Stimulated activated CD4-positive, alpha-beta T cell treated with anti-CD3 and anti-CD28 coated beads, TNF-alpha, amount 100 ng/mL, for 48 hours (primary cell): Measurements from ENCODE around the gene SEC14L5.
"Not testable (repeated sequence)": the region's sequence is repeated elsewhere in the genome, so short reads cannot be mapped to it uniquely, and the experiment has no call there.

Source experiments
- DNase-seq, 3 donors: peaks; one replicate each; pipeline ENCODE4 v3.0.0-alpha.2; 2020; ENCODE audit warnings: low read depth in 3 of 3

Gene SEC14L5

GRCh38 chr16:5036228-5037156 is 78.4 kb downstream of the SEC14L5 start:
- no peak for DNase-seq

- no peak for DNase-seq
Measured at GRCh38 chr16:5040451-5040850, 82.3 kb downstream of the SEC14L5 start.

- no peak for DNase-seq
Measured at GRCh38 chr16:5041600-5042133, 83.5 kb downstream of the SEC14L5 start.

- no peak for DNase-seq
Measured at GRCh38 chr16:5042574-5043171, 84.5 kb downstream of the SEC14L5 start.

GRCh38 chr16:5044011-5044540 is 85.9 kb downstream of the SEC14L5 start:
- no peak for DNase-seq

- DNase-seq, result not testable (repeated sequence)
Measured at GRCh38 chr16:5044581-5044980, 86.5 kb downstream of the SEC14L5 start.

- no peak for DNase-seq
Measured at GRCh38 chr16:5045499-5046115, 87.5 kb downstream of the SEC14L5 start.

GRCh38 chr16:5046914-5047313 is 88.8 kb downstream of the SEC14L5 start:
- no peak for DNase-seq

GRCh38 chr16:5054876-5055865 is 97.0 kb downstream of the SEC14L5 start:
- DNase-seq, result no peak

- DNase-seq, result peak in 2 of 3 donors; percentile 18 to 19
Measured at GRCh38 chr16:5056352-5056751, 98.2 kb downstream of the SEC14L5 start.

GRCh38 chr16:5058476-5058875 is 100.3 kb downstream of the SEC14L5 start:
- DNase-seq, result no peak

- DNase-seq, result no peak
Measured at GRCh38 chr16:5059386-5060072, 101.4 kb downstream of the SEC14L5 start.

- no peak for DNase-seq
Measured at GRCh38 chr16:5060073-5060641, 102.0 kb downstream of the SEC14L5 start.

GRCh38 chr16:5062051-5062450 is 103.9 kb downstream of the SEC14L5 start:
- no peak for DNase-seq

GRCh38 chr16:5062790-5063765 is 104.9 kb downstream of the SEC14L5 start:
- no peak for DNase-seq

- DNase-seq, result no peak
Measured at GRCh38 chr16:5064915-5065314, 106.8 kb downstream of the SEC14L5 start.

- no peak for DNase-seq
Measured at GRCh38 chr16:5065326-5065725, 107.2 kb downstream of the SEC14L5 start.

GRCh38 chr16:5065813-5066212 is 107.7 kb downstream of the SEC14L5 start, which contains the start of gene C16orf89:
Gene C16orf89, minus strand, starts transcription at chr16:5065956. Its CDS starts 48 bp downstream, at chr16:5065908.
- no peak for DNase-seq

- DNase-seq, result no peak
Measured at GRCh38 chr16:5066511-5066910, 108.4 kb downstream of the SEC14L5 start.
